Stimulated activated memory B cell treated with anti-CD40 and anti-IgM and Interleukin-4, amounts not matched to agents 10 μg/mL and 1 μg/mL and 100 μg/mL, for 72 hours (primary cell): Measurements from ENCODE around the gene MS4A4E.
A peak's percentile ranks its signal among the peaks of the same experiment; 100 is the strongest.
"Not testable (repeated sequence)": the region's sequence is repeated elsewhere in the genome, so short reads cannot be mapped to it uniquely, and the experiment has no call there.

Experiments used
- ATAC-seq: fragments of 150-1000 bp; cut with Tn5 transposase; 2 replicates; pipeline ENCODE4 v1.10.0; 2021
- H3K27ac Mint-ChIP-seq: one replicate; pipeline ENCODE4 v1.8.0; 2022; ENCODE audit warnings: mild to moderate bottlenecking, mixed read lengths
- H3K27me3 Mint-ChIP-seq: one replicate; pipeline ENCODE4 v1.8.0; 2022; ENCODE audit warnings: mixed read lengths
- H3K36me3 Mint-ChIP-seq: one replicate; pipeline ENCODE4 v1.8.0; 2022; ENCODE audit warnings: mixed read lengths
- H3K4me1 Mint-ChIP-seq: one replicate; pipeline ENCODE4 v1.8.0; 2022; ENCODE audit warnings: mixed read lengths
- H3K4me3 Mint-ChIP-seq: one replicate; pipeline ENCODE4 v1.8.0; 2022; ENCODE audit warnings: mild to moderate bottlenecking, moderate library complexity, mixed read lengths
- H3K9me3 Mint-ChIP-seq: one replicate; pipeline ENCODE4 v1.8.0; 2022; ENCODE audit warnings: mixed read lengths

The MS4A4E gene

DNA sequence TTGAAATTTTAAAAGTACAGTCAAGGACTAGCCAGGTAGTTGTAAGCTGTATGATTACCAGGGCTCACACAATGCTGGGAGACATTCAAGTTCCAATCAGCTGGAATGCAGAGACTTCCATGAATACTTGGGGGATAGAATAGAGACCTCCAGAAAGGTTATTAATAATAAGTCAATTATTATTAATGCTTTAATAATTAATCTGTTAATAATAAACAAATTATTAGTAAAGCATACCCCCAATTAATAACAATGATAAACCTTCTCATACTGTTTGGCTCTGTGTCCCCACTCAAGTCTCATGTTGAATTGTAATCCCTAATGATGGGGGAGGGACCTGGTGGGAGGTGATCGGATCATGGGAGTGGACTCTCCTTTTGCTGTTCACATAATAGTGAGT is 45.5 kb downstream of the MS4A4E start:
- no peak overlapping the region for H3K4me3 Mint-ChIP-seq
- no peak for ATAC-seq
- H3K4me1 Mint-ChIP-seq, result peaks cover 22% of the 10 kb centered on the region
- peaks cover 7% of the 10 kb centered on the region for H3K9me3 Mint-ChIP-seq
- H3K36me3 Mint-ChIP-seq, result peaks cover 7% of the 10 kb centered on the region
- no peak overlapping the region for H3K27ac Mint-ChIP-seq
- peaks cover 23% of the 10 kb centered on the region for H3K27me3 Mint-ChIP-seq

DNA sequence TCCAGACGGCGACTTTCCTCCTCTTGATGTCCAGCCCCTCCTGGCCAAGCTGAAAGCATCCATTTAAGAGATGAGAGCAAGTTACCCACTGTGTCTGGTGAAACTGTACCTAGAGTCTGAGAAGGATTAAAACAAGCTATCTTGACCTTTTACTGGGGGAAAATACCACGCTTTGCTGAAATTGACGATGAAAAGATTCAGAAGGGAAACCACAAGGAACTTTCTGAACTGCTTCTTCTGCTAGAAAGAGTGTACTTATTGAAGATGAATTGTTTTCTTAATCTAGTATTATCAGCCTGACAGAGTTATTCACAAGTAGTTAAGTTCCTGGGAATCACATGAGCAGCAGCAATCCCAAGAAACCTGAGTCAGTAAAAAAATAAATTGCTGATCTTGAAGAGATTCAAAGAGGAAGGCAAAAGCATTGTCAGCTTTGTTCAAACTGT is 47.0 kb downstream of the MS4A4E start:
- H3K27me3 Mint-ChIP-seq, result peaks cover 23% of the 10 kb centered on the region
- no peak overlapping the region for H3K4me3 Mint-ChIP-seq
- peaks cover 7% of the 10 kb centered on the region for H3K36me3 Mint-ChIP-seq
- peak; percentile 60 for ATAC-seq
- H3K4me1 Mint-ChIP-seq, result peaks cover 22% of the 10 kb centered on the region
- H3K9me3 Mint-ChIP-seq, result peaks cover 7% of the 10 kb centered on the region
- peak overlapping the region; percentile 32 for H3K27ac Mint-ChIP-seq

DNA sequence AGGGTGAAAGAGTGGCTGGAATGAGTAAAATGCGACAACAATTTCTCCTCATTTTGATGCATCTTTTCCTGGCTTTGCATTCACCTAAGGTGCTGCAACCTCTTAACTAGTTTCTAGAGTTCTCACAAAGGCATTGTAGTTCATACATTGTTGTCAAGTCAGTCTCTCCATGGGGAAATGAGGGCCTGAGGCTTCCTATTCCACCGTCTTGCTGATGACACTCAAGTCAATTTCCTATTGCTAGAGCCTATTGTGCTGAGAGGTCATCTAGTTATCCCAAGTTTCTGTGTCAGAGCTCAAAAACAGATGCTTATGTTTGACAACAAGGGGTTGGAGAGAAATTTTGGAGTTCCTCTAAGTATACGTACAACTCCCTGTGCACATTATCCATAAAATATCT is 48.4 kb downstream of the MS4A4E start:
- Mint-ChIP-seq H3K27ac (no peak overlapping the region), H3K9me3 (peaks cover 7% of the 10 kb centered on the region), H3K27me3 (peaks cover 23% of the 10 kb centered on the region), H3K4me3 (no peak overlapping the region), H3K4me1 (peaks cover 22% of the 10 kb centered on the region), H3K36me3 (peaks cover 7% of the 10 kb centered on the region)
- ATAC-seq, result no peak

DNA sequence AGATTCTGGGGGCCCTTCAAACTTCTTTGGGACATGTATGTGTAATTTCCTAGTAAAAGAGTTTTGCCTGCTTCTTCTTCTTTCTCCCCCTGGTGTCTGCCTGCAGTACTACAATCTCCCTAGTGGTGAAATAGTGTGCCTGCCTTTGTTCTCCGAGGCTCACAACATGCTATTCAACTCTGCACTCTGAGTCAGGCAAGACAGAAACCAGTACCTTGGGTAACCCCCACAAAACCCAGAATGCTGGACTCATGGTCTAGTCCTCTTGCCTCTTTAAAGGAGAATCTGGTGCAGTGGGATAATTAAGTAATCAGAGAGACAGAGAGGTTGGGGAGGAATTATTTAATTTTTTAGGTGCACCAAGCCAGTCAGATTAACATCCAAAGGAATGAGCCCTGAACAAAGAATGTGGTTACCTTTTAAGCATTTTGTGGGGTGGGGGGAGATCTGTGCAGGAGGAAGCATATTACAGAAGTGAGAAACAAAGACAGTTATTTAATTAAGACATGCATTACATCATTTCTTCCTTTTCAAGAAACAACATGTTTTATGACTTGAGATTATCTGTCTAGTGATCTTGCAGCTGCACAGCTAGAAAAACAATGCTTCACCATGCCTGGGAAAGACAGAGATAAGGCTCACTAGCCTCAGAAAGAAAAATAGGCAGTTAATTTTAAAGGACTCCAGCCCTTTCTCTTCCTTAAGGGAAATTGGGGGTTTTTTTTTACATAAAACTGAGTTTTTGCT is 49.1 kb downstream of the MS4A4E start:
- H3K36me3 Mint-ChIP-seq, result peaks cover 7% of the 10 kb centered on the region
- no peak overlapping the region for H3K4me3 Mint-ChIP-seq
- peak; percentile 92 for ATAC-seq
- peaks cover 7% of the 10 kb centered on the region for H3K9me3 Mint-ChIP-seq
- H3K27ac Mint-ChIP-seq, result peak overlapping the region; percentile 65
- peaks cover 24% of the 10 kb centered on the region for H3K4me1 Mint-ChIP-seq
- H3K27me3 Mint-ChIP-seq, result peaks cover 23% of the 10 kb centered on the region

DNA sequence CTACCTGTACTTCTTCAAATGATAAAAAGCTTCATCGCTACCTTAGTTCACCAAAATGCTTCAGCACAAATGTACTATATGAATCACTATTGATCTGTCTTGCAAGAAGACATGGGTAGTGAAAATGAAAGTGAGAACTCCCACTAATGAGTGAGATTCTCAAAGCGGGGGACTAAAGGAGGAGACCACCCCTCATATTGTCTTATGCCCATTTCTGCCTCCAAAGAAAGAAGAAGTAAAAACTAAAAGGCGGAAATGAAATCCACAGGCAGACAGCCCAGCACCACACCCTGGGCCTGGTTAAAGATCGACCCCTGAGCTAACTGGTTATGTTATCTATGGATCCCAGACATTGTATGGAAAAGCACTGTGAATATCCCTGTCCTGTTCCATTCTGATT is 50.4 kb downstream of the MS4A4E start:
- H3K27ac Mint-ChIP-seq, result not testable (repeated sequence)

DNA sequence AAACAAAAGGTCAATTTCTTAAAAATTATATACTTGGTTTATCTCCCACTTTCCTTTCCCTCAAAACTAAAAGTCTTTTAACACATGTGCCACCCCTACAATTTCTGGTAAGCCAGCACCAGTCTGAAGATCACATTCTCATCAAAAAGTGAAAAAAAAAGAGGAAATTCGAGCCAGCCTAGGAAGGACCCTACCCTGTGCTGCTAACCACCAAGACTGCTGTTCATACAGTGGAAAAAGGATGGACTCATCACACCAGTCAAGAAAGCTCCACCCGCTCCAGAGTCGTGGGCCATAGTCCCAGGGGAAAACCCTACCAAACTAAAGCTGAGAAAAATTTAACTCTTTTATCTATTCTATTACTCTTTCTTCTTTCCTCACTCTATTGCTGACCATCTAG is 54.5 kb downstream of the MS4A4E start:
- H3K27ac Mint-ChIP-seq, H3K9me3 Mint-ChIP-seq, H3K4me3 Mint-ChIP-seq, ATAC-seq, H3K27me3 Mint-ChIP-seq: not testable (repeated sequence)
- Mint-ChIP-seq H3K4me1 (peaks cover 41% of the 10 kb centered on the region), H3K36me3 (peaks cover 15% of the 10 kb centered on the region)

More for the DNA sequence above, 50.4 kb downstream of the MS4A4E start:
- not testable (repeated sequence) for H3K36me3 Mint-ChIP-seq, H3K9me3 Mint-ChIP-seq, ATAC-seq, H3K4me3 Mint-ChIP-seq
- Mint-ChIP-seq H3K27me3 (peaks cover 11% of the 10 kb centered on the region), H3K4me1 (peaks cover 29% of the 10 kb centered on the region)

DNA sequence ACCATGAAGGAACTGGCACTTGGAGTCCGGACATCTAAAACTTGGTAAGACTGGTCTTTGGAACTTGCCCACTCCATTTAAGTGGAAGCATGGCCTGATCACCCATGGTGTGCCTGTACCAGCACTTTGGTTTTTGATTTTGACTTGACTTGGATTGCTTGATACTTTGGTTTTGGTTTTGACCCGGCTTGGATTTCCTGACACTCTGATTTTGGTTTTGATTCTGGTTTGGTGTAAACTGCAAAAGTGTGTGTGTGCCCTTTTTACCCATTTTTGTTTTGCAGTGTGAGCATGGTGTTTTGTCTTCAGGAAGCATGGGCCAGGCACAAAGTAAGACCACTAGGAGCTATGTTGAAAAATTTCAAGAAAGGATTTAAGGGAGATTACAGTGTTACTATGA is 56.8 kb downstream of the MS4A4E start:
- H3K27ac Mint-ChIP-seq, ATAC-seq, H3K36me3 Mint-ChIP-seq, H3K27me3 Mint-ChIP-seq, H3K4me3 Mint-ChIP-seq, H3K9me3 Mint-ChIP-seq: not testable (repeated sequence)
- H3K4me1 Mint-ChIP-seq, result peaks cover 48% of the 10 kb centered on the region

DNA sequence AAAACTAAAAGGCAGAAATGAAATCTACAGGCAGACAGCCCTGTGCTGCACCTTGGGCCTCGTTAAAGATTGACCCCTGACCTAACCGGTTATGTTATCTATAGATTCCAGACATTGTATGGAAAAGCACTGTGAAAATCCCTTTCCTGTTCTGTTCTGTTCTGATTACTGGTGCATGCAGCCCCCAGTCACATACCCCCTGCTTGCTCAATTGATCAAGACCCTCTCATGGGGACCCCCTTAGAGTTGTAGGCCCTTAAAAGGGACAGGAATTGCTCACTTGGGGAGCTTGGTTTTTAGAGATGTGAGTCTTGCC is 57.5 kb downstream of the MS4A4E start:
- ATAC-seq, H3K9me3 Mint-ChIP-seq, H3K4me3 Mint-ChIP-seq, H3K27me3 Mint-ChIP-seq, H3K27ac Mint-ChIP-seq, H3K36me3 Mint-ChIP-seq: not testable (repeated sequence)
- H3K4me1 Mint-ChIP-seq, result peaks cover 48% of the 10 kb centered on the region

DNA sequence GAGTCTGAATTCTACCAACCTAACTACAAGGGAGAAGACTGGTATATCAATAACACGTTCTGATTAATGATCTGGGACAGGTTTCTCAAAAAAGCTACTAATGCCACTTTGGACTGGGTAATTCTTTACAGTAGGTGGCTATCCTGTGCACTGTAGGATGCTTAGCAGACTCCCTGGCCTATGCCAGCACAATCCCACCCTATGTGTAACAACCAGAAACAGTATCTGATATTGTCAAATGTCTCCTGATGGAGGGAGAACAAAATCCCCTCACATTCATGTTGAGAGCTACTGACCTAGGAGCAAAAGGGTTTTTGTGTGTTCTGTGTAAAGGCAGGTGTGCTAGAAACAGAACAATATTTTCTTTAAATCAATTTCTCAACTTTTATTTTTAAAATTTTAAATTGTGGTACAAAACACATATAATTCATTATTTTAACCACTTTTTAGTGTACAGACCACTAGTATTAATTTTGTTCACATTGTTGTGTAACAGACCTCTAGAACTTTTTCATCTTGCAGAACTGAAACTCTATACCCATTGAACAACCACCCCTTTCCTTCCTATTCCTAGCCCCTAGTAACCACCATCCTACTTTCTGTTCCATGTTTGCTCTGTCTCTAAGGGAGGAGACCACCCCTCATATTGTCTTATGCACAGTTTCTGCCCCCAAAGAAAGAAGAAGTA is 58.0 kb downstream of the MS4A4E start:
- peaks cover 48% of the 10 kb centered on the region for H3K4me1 Mint-ChIP-seq
- peaks cover 4% of the 10 kb centered on the region for H3K9me3 Mint-ChIP-seq
- no peak overlapping the region for H3K4me3 Mint-ChIP-seq
- H3K36me3 Mint-ChIP-seq, result peaks cover 10% of the 10 kb centered on the region
- peak; percentile 88 for ATAC-seq
- no peak overlapping the region for H3K27ac Mint-ChIP-seq
- H3K27me3 Mint-ChIP-seq, result no peaks in the 10 kb centered on the region

DNA sequence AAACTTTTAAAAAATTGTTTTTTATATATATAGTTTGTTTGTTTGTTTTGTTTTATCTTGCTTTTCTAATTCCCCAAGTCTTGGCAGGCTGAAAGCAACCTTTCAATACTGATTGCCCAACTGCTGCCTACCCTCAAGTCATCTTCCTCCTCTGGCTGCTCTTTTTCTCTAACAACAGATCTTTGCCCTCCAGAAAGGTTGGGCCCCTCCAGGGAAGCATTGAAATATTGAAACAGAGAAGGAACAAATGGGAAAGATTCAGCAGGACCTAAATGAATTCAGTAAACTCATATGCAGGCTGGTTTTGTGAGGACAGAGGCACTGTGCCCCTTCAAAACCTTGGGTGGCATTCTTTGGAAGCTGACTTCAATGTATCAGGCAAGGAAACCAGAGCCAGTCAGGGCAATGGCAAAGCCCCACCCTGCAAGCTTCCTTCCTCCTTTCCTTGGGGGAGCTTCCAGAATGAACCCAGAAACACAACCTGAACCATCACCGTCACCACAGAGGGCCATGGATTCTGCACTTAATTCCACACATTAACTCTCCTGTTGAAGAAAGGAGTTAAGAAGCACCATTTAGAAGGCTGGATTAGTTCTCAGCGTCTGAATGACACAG is 59.2 kb downstream of the MS4A4E start:
- Mint-ChIP-seq H3K4me3 (no peak overlapping the region), H3K4me1 (peaks cover 45% of the 10 kb centered on the region), H3K36me3 (peaks cover 10% of the 10 kb centered on the region), H3K27me3 (no peaks in the 10 kb centered on the region), H3K27ac (no peak overlapping the region), H3K9me3 (peaks cover 4% of the 10 kb centered on the region)
- ATAC-seq, result no peak

DNA sequence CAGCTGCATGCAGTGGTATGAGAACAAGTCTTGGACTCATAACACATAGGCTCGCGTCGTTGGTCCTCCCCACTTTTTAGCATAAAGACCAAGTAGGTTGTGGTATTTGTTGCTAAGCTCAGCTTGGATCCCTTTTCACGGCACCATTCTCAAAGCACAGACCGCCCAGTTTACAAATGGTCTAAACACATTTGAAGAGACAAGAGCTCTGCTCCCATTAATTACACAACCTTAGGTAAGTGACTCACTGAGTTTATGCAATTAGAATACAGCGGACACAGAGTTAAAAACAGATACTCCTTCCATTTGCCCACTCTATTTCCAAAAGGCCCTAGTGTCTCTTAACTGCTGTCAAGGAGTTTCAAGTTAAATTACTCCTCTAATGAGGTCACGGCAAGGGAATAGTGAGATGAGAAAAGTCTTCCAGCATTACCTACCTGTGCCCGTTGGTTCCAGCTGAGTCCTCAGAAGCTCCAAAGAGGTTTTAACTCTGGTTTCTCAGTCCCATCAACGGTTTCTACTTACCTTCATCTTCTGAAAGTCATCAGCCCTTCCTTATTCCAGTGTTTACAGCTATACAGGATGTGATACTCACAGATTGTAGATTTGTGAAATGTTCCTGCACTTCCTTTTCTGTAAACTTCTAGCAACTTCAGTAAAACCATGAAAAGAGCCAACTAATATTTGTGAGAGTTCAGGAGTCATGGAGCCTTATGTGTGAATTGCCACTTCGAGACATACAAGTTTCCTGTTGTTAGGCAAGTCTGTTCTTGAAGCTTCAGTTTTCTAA is 60.2 kb downstream of the MS4A4E start, which contains the start of gene MS4A6A:
MS4A6A (minus strand) TSS at position 543 of the 790 bp plus-strand sequence. CDS start 1,356 bp downstream, outside the sequence.
- Mint-ChIP-seq H3K27me3 (no peaks in the 10 kb centered on the region), H3K4me1 (peaks cover 41% of the 10 kb centered on the region), H3K9me3 (peaks cover 4% of the 10 kb centered on the region), H3K36me3 (peaks cover 10% of the 10 kb centered on the region), H3K4me3 (no peak within 1 kb of the TSS), H3K27ac (no peak within 1 kb of the TSS)
- no peak for ATAC-seq

DNA sequence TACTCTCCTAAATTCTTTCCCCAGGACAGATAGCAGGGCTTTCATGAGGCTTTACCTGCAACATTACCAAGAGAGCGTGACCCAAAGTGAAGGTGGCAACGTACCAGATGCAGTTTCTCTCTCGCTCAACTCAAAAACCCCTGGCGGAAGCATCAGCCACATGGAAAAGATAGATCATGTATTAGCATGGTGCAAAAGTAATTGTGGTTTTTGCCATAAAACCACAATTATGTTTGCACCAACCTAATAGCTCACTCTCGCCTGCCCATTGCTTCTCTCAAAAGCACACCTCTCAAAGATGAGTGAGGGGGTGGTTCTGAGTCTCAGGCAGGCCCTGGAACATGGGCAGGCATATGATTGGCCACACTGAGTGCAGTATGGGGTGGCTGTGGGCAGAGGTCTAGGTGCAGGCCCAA is 67.1 kb downstream of the MS4A4E start:
- peak overlapping the region; percentile 34 for H3K27ac Mint-ChIP-seq

DNA sequence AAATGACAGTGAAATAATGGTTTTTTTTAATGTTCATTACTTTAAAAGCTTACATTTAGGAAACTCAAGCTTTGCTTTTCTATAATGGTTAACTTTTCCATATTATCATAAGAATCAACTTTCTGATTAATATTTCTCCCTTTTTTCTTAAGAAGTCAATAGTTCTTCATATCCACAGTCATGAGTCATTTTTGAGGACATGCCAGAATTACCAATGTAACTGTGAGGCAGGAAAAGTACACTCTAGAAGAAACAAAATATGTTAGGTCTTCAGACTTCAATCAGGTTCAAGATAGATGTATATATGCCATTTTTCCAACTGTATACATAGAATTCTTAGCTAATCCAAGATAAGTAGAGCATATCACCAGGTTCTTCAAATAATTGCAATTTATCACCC is 70.9 kb downstream of the MS4A4E start:
- Mint-ChIP-seq H3K9me3 (peaks cover 23% of the 10 kb centered on the region), H3K4me3 (no peak overlapping the region), H3K27me3 (peaks cover 44% of the 10 kb centered on the region), H3K4me1 (peaks cover 8% of the 10 kb centered on the region), H3K36me3 (no peaks in the 10 kb centered on the region), H3K27ac (no peak overlapping the region)
- no peak for ATAC-seq

More for the DNA sequence above, 67.1 kb downstream of the MS4A4E start:
- Mint-ChIP-seq H3K4me1 (peaks cover 8% of the 10 kb centered on the region), H3K9me3 (peaks cover 2% of the 10 kb centered on the region), H3K36me3 (no peaks in the 10 kb centered on the region), H3K27me3 (peaks cover 37% of the 10 kb centered on the region), H3K4me3 (no peak overlapping the region)
- peak; percentile 85 for ATAC-seq

DNA sequence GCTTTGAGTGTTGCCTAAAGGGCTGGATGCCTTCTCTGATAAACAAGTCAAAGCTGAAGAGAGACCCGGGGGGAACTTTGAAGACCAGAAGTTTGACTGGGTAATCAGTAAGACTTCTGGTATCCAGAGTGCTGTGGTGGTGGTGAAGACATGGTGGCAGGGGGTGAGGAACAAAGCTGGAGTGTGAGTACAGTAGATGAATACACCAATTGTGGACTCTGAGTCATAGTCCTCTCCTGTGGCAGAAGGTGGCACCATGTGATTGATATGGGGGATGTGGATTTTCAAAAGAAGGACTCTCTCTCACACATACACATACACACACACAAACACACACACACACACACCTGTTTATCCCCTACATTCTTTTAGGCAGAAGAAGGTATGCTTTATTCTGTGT is 72.4 kb downstream of the MS4A4E start:
- no peak overlapping the region for H3K27ac Mint-ChIP-seq
- H3K9me3 Mint-ChIP-seq, result peaks cover 23% of the 10 kb centered on the region
- H3K4me1 Mint-ChIP-seq, result peaks cover under 1% of the 10 kb centered on the region
- H3K36me3 Mint-ChIP-seq, result no peaks in the 10 kb centered on the region
- H3K4me3 Mint-ChIP-seq, result no peak overlapping the region
- no peak for ATAC-seq
- H3K27me3 Mint-ChIP-seq, result peaks cover 55% of the 10 kb centered on the region
